ENCODE results near the gene HS3ST2.

HS3ST2 gene

DNA sequence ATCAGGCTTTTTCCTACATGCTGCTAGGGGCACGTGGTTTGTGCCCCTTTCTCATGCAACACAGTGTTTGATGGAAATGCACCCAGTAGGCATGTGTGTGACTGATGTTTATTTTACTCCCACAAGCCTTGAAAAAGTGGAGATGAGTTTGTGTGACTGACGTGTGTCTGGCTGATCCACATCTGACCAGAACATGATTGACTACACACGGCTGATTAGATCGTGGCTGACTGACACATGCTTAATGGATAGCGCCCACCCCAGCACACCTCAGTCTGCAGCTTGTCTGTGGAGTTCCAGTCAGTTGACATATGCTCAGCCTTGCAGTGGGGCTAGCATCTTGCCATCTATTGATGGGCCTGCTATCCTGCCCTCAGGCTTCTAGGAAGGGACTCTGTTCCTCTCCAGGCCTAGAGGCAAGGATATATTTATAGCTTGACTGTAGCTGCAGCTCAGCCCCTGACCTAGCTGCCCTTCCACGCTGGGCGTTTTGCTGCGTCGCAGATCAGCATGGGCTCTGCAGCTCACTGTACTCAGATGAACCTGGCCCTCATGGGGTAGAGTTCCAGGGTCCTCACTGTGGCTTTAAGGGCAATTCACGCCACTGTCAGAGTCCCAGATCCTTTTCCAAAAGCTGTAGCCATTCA, 112.3 kb downstream of the HS3ST2 start:
- TF ChIP-seq, protein P1, sequence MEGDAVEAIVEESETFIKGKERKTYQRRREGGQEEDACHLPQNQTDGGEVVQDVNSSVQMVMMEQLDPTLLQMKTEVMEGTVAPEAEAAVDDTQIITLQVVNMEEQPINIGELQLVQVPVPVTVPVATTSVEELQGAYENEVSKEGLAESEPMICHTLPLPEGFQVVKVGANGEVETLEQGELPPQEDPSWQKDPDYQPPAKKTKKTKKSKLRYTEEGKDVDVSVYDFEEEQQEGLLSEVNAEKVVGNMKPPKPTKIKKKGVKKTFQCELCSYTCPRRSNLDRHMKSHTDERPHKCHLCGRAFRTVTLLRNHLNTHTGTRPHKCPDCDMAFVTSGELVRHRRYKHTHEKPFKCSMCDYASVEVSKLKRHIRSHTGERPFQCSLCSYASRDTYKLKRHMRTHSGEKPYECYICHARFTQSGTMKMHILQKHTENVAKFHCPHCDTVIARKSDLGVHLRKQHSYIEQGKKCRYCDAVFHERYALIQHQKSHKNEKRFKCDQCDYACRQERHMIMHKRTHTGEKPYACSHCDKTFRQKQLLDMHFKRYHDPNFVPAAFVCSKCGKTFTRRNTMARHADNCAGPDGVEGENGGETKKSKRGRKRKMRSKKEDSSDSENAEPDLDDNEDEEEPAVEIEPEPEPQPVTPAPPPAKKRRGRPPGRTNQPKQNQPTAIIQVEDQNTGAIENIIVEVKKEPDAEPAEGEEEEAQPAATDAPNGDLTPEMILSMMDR (IDR thresholded peaks at IDR 0.05; ENCODE audit: control insufficient read depth, extremely low read depth, insufficient read depth): no peak
- no peak overlapping the region for H3K4me3 ChIP-seq (ENCODE audit: low read depth, low read length)
- no peak for DNase-seq (ENCODE audit: low read depth)

DNA sequence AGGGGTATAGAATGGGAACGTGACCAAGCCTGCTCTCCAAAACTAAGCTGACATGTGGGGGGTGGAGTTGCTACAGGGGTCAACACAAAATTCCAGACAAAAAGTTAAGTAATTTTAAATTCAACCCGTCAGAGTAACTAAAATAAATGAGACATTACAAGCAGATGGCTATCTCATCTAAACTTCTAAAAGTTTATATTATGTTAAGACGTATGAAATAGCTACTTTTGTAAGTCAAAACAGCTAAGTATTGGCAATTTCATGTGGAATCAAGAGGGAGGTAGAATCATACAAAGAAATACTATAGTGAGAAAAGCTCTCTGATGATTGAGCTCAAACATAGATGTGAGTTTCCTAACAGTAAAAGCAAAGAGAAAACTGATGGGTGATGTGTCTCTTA, 113.3 kb downstream of the HS3ST2 start:
- no peak for DNase-seq (ENCODE audit: low read depth)
- H3K4me3 ChIP-seq (ENCODE audit: low read depth, low read length): no peak overlapping the region
- TF ChIP-seq, protein P1 (IDR thresholded peaks at IDR 0.05; ENCODE audit: control insufficient read depth, extremely low read depth, insufficient read depth): no peak

DNA sequence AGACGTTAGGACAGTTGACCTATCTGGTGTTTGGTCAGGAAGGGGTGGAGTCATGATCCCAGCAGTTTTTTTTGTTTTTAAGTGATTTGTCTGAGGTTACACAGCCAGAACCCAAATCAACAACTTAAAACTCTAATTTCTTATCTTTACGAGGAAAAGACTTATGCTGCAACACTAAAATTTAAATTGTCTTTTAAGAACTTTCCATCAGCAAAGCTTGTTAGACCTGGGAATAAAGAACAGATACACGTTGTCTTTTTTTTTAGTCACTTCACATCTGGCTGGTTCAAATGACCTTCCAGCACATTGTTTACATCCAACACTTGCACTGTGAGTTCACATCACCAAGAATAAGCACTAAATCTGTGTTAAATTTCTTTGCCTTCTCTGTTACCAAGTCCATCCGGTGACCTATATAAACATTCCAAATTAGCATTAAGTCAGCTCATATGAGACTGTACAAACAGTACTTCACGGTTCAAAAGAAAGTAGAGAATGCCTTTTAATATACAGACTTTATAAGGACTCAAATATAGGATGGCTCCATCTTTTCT, 115.0 kb downstream of the HS3ST2 start:
- TF ChIP-seq, protein P1 (IDR thresholded peaks at IDR 0.05; ENCODE audit: control insufficient read depth, extremely low read depth, insufficient read depth): no peak
- no peak for DNase-seq (ENCODE audit: low read depth)
- H3K4me3 ChIP-seq (ENCODE audit: low read depth, low read length): no peak overlapping the region

DNA sequence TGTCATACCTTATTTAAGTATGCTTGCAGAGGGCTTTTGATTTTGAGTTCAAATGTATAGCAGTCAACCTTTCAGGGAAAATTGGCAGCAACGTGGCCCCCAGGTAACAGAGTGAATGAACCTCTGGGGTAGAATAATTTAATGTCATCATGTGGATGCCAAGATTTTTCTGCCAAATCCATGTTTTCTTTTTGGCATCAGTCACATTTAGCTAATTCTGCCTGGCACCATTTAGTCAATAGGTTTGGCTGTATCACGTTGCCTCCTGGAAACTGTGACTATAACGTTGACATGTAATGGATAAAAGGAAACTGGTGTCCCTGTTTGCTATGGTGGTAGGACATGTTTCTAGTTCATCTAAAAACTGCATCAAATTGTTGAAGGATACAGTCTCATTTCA, 115.5 kb downstream of the HS3ST2 start:
- TF ChIP-seq, protein P1 (IDR thresholded peaks at IDR 0.05; ENCODE audit: control insufficient read depth, extremely low read depth, insufficient read depth): no peak
- no peak for DNase-seq (ENCODE audit: low read depth)
- H3K4me3 ChIP-seq (ENCODE audit: low read depth, low read length): no peak overlapping the region

DNA sequence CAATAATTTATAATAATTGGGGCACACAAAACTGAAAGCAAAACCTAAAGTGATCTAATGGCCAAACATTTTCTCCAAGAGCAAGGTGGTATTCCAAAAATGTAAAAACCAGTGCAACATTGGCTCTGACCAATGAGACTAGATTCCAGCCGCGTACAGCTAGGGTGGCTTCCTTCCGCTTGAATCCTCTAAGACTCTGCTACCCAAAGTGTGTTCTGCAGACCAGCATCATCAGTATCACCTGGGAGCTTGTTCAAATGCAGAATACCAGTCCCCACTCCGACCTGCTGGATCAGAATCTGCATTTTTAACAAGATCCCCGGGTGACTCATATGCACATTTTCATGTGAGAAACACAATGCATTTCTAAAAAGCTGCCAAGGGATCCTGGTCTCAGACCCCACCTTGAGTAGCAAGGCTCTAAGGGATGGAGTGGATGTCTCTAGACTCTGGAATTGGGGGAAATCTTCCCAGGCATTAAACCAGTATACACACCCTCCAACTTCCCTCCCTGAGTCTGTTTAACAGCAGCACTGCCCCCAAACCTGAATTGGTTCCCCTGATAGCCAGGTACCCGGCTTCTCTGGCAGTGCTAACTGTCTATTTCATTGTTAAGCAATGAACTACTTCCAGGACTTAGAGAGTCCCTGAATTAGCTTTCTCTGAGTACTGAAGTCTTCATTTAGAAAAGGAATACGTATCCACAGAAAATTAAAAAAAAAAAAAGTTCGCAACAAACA, 118.2 kb downstream of the HS3ST2 start:
- H3K4me3 ChIP-seq (ENCODE audit: low read depth, low read length): no peak overlapping the region
- no peak for DNase-seq (ENCODE audit: low read depth)
- TF ChIP-seq, protein P1 (IDR thresholded peaks at IDR 0.05; ENCODE audit: control insufficient read depth, extremely low read depth, insufficient read depth): no peak

DNA sequence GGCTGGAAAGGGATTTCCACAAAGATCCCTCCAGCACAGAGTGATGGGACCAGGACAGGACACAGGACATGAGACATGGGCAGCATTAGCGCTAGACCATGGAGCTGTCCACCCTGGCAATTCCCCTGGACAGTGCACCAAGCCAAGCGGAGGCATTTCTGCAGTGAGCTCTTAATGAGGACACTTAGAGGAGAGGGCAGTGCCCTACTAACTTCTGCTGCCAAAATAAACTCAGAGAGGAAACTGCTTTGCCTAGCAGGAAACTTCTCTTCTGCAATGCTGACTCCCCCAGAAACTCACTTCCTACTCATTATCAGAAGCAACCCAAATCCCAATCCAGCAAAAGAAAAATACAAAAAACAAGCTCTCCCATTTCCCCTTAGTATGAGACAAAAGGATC, 119.2 kb downstream of the HS3ST2 start:
- peak; percentile 2 for DNase-seq (ENCODE audit: low read depth)
- H3K4me3 ChIP-seq (ENCODE audit: low read depth, low read length): no peak overlapping the region
- TF ChIP-seq, protein P1 (IDR thresholded peaks at IDR 0.05; ENCODE audit: control insufficient read depth, extremely low read depth, insufficient read depth): no peak

Data from LNCaP clone FGC (cell line).